GM12873 (cell line): ENCODE data around the gene MEF2B.
A peak's percentile ranks its signal among the peaks of the same experiment; 100 is the strongest.

Experiments
- CTCF ChIP-seq: IDR thresholded peaks from 2 replicates; pipeline ENCODE4 v1.5.1; 2012; ENCODE audit warnings: low read depth, mild to moderate bottlenecking, moderate library complexity, low read length, control low read depth; ENCODE audit not compliant: insufficient read depth; ENCODE audit errors: missing control alignments

Gene MEF2B

GRCh38 chr19:19126102-19126501 lies 44.0 kb downstream of the MEF2B start:
- no peak for TF ChIP-seq CTCF

- TF ChIP-seq CTCF, result no peak
Measured at GRCh38 chr19:19123386-19123785, 46.7 kb downstream of the MEF2B start.

- TF ChIP-seq CTCF, result no peak
Measured at GRCh38 chr19:19122902-19123301, 47.2 kb downstream of the MEF2B start.

- TF ChIP-seq CTCF, result no peak
Measured at GRCh38 chr19:19121371-19121770, 48.7 kb downstream of the MEF2B start.

- TF ChIP-seq CTCF, result no peak
Measured at GRCh38 chr19:19120308-19121231, 49.5 kb downstream of the MEF2B start.

- TF ChIP-seq CTCF, result no peak
Measured at GRCh38 chr19:19119325-19120237, 50.5 kb downstream of the MEF2B start.

- peak; percentile 82 for TF ChIP-seq CTCF
Measured at GRCh38 chr19:19115954-19116353, 54.1 kb downstream of the MEF2B start.
